ENCODE results near the gene MTERF1.

The MTERF1 gene

GRCh38 chr7:91826377-91826776 is 54.1 kb downstream of the MTERF1 start:
- no peaks in the 10 kb centered on the region for H3K9me3 ChIP-seq (ENCODE audit: control insufficient read depth, insufficient read depth, low read length)
- no peaks in the 10 kb centered on the region for H3K36me3 ChIP-seq (ENCODE audit: control insufficient read depth, low read length)
- H3K27ac ChIP-seq (ENCODE audit: low read depth, low read length), result no peak overlapping the region
- no peaks in the 10 kb centered on the region for H3K9me2 ChIP-seq (replicated peaks; ENCODE audit: control insufficient read depth, low read length)
- H3K4me2 ChIP-seq (ENCODE audit: low read length), result no peak overlapping the region
- H3F3A ChIP-seq (ENCODE audit: control insufficient read depth, insufficient read depth), result no peaks in the 10 kb centered on the region
- no peaks in the 10 kb centered on the region for H3K79me2 ChIP-seq (ENCODE audit: control insufficient read depth, low read length)
- no peaks in the 10 kb centered on the region for H3K4me1 ChIP-seq (ENCODE audit: control insufficient read depth, low read length)
- H4K20me1 ChIP-seq (ENCODE audit: control insufficient read depth, insufficient read depth, low read depth, low read length), result no peaks in the 10 kb centered on the region
- TF ChIP-seq EZH2phosphoT487 (IDR thresholded peaks at IDR 0.05; ENCODE audit: borderline replicate concordance, low read length) (no peak), CTCF (IDR thresholded peaks at IDR 0.05; ENCODE audit: low read depth, low read length, poor library complexity, severe bottlenecking) (no peak)
- no peak overlapping the region for H3K4me3 ChIP-seq (ENCODE audit: low read length)
- H3K27me3 ChIP-seq (ENCODE audit: control insufficient read depth, low read length), result no peaks in the 10 kb centered on the region

- H3K4me3 ChIP-seq (ENCODE audit: low read length), result no peak overlapping the region
- H3K9me3 ChIP-seq (ENCODE audit: control insufficient read depth, insufficient read depth, low read length), result no peaks in the 10 kb centered on the region
These were observed 56.3 kb downstream of the MTERF1 start for GRCh38 chr7:91824201-91824600.

More at GRCh38 chr7:91824201-91824600, 56.3 kb downstream of the MTERF1 start:
- Histone ChIP-seq H3K36me3 (ENCODE audit: control insufficient read depth, low read length) (no peaks in the 10 kb centered on the region), H3K4me2 (ENCODE audit: low read length) (no peak overlapping the region), H3K27ac (ENCODE audit: low read depth, low read length) (no peak overlapping the region), H3K27me3 (ENCODE audit: control insufficient read depth, low read length) (no peaks in the 10 kb centered on the region), H3F3A (ENCODE audit: control insufficient read depth, insufficient read depth) (no peaks in the 10 kb centered on the region), H4K20me1 (ENCODE audit: control insufficient read depth, insufficient read depth, low read depth, low read length) (no peaks in the 10 kb centered on the region), H3K9me2 (replicated peaks; ENCODE audit: control insufficient read depth, low read length) (no peaks in the 10 kb centered on the region), H3K4me1 (ENCODE audit: control insufficient read depth, low read length) (no peaks in the 10 kb centered on the region), H3K79me2 (ENCODE audit: control insufficient read depth, low read length) (no peaks in the 10 kb centered on the region)
- TF ChIP-seq CTCF (IDR thresholded peaks at IDR 0.05; ENCODE audit: low read depth, low read length, poor library complexity, severe bottlenecking) (no peak), EZH2phosphoT487 (IDR thresholded peaks at IDR 0.05; ENCODE audit: borderline replicate concordance, low read length) (no peak)
